HK-2 (cell line): ENCODE measurements around the gene KIR2DL1.
A peak's percentile ranks its signal among the peaks of the same experiment; 100 is the strongest.
"Not testable (repeated sequence)": the region's sequence is repeated elsewhere in the genome, so short reads cannot be mapped to it uniquely, and the experiment has no call there.

Experiments
- DNase-seq: peaks from one replicate; pipeline ENCODE4 v3.0.0-alpha.2; 2018; ENCODE audit not compliant: unreplicated experiment

KIR2DL1 gene

DNA sequence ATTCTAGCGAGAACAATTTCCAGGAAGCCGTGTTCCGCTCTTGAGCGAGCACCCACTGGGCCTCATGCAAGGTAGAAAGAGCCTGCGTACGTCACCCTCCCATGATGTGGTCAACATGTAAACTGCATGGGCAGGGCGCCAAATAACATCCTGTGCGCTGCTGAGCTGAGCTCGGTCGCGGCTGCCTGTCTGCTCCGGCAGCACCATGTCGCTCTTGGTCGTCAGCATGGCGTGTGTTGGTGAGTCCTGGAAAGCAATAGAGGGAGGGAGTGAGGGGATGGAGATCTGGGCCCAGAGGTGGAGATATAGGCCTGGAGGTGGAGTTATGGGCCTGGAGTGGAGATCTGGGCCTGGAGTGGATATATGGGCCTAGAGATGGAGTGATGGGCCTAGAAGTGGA, at the start of gene KIR2DL1:
TSS of gene KIR2DL1 (plus strand) at position 148 of the 400 bp plus-strand sequence. CDS start at position 206, 58 bp downstream.
- DNase-seq: not testable (repeated sequence)

DNA sequence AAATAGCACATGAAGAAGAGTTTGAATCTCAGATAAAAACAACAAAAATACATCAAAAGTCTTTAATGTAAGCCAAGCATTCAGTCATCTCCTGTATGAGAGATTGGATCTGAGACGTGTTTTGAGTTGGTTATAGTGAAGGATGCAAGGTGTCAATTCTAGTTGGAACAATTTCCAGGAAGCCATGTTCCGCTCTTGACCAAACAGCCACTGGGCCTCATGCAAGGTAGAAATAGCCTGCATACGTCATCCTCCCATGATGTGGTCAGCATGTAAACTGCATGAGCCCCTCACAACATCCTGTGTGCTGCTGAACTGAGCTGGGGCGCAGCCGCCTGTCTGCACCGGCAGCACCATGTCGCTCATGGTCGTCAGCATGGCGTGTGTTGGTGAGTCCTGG, 45.5 kb upstream of the KIR2DL1 start, which contains the start of gene KIR3DL3:
TSS of gene KIR3DL3 (plus strand) at position 301 of the 400 bp plus-strand sequence. CDS start at position 356, 55 bp downstream.
- DNase-seq: no peak

DNA sequence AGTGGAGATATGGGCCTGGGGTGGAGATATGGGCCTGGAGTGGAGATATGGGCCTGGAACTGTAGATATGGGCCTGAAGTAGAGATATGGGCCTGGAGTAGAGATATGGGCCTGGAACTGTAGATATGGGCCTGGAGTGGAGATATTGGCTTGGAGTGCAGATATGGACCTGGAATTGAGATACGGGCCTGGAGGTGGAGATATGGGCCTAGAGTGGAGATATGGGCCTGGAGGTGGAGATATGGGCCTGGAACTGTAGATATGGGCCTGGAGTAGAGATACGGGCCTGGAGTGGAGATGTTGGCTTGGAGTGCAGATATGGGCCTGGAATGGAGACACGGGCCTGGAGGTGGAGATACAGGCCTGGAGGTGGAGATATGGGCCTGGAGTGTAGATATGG, 44.9 kb upstream of the KIR2DL1 start:
- DNase-seq: no peak

DNA sequence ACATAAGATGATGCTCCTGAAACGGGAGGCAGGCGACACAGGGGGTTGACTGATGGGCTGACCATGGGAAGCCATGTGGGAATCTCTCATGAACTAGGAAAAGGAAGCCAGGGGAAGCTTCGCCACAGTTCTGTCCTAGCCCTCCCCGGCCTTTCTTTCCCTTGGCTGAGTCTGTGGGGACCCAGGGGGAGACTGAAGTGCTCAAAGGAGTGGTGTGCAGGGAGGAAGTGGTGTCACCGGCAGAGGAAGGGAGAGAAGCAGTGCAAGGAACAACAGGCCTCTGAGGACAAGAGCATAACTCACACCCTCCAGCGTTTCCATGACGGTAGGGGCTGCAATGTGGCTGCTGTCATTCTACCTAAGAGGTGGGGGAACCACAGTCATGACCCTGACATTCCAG, 44.3 kb upstream of the KIR2DL1 start:
- no peak for DNase-seq

DNA sequence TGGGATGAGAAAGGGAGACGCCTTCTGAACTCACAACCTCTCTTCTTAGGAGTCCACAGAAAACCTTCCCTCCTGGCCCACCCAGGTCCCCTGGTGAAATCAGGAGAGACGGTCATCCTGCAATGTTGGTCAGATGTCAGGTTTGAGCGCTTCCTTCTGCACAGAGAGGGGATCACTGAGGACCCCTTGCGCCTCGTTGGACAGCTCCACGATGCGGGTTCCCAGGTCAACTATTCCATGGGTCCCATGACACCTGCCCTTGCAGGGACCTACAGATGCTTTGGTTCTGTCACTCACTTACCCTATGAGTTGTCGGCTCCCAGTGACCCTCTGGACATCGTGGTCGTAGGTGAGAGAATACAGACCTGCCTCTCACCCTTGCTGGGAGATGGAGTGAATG, 42.0 kb upstream of the KIR2DL1 start:
- no peak for DNase-seq

DNA sequence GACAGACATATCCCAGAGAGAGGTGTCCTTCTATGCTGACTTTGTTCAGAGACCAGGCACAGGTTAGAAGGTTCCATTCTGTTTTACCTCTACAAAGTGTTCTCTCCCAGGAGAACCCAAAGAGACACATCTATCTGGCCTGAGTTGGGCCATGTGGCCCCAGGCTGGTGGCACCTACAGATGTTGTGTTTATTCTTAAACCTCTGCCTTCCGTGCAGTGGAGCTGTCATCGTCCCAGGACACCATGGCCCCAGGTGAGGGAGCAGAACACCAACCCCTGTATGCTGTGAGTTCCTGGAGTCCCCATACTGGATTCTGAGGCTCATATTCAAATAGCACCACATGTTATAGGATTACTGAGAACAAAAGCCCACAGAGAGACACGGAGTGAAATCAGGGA, 41.4 kb upstream of the KIR2DL1 start:
- DNase-seq: no peak

DNA sequence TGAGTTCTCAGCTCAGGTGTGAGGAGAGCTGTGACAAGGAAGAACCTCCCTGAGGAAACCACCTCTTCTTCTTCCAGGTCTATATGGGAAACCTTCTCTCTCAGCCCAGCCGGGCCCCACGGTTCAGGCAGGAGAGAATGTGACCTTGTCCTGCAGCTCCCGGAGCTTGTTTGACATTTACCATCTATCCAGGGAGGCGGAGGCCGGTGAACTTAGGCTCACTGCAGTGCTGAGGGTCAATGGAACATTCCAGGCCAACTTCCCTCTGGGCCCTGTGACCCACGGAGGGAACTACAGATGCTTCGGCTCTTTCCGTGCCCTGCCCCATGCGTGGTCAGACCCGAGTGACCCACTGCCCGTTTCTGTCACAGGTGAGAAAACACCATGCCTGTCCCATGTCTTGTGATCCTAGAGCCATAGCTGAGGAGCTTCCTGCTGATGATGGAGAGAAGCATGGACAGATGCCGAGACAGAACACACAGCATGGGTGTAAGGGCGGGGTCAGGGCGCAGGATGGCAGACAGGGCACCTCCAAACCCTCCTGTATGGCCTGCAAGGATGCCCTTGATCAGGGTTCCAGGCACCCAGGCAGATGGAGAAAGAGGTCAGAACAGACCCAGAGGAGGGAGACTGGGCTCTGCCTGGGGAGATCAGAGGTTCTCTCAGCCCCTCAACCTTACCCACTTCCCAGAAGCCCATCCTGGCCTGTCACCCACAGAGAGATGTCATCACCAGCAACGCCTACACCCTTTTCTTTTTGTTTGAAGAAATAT, 40.0 kb upstream of the KIR2DL1 start:
- no peak for DNase-seq

DNA sequence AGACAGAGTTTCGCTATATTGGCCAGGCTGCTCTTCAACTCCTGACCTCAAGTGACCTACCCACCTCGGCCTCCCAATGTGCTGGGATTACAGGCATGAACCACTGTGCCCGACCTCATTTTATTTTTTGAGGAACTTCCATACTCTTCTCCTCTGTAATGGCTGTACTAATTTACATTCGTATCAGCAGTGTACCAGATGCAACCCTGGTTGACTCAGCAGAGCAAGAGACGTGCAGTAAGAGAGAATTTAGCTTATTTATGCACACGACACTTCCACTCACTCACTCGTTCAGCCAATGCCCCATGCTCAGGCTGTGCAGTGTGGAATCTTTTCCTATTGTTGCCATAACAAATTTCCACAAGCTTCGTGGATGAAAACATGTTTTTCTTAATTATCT, 38.4 kb upstream of the KIR2DL1 start:
- DNase-seq: no peak

DNA sequence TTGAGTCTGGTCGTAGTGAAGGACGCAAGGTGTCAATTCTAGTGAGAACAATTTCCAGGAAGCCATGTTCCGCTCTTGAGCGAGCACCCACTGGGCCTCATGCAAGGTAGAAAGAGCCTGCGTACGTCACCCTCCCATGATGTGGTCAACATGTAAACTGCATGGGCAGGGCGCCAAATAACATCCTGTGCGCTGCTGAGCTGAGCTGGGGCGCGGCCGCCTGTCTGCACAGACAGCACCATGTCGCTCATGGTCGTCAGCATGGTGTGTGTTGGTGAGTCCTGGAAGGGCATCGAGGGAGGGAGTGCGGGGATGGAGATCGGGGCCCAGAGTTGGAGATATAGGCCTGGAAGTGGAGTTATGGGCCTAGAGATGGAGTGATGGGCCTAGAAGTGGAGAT, 31.3 kb upstream of the KIR2DL1 start, which contains the start of gene KIR2DL3:
TSS of gene KIR2DL3 (plus strand) at position 208 of the 400 bp plus-strand sequence. CDS start at position 241, 33 bp downstream.
- not testable (repeated sequence) for DNase-seq

DNA sequence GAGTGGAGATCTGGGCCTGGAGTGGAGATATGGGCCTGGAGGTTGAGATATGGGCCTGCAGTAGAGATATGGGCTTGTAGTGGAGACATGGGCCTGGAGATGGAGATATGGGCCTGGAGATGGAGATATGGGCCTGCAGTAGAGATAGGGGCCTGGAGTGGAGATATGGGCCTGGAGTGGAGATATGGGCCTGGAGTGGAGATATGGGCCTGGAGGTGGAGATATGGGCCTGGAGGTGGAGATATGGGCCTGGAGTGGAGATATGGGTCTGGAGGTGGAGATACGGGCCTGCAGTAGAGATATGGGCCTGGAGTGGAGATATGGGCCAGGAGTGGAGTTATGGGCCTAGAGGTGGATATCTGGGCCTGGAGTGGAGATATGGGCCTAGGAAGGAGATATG, 30.9 kb upstream of the KIR2DL1 start:
- no peak for DNase-seq

DNA sequence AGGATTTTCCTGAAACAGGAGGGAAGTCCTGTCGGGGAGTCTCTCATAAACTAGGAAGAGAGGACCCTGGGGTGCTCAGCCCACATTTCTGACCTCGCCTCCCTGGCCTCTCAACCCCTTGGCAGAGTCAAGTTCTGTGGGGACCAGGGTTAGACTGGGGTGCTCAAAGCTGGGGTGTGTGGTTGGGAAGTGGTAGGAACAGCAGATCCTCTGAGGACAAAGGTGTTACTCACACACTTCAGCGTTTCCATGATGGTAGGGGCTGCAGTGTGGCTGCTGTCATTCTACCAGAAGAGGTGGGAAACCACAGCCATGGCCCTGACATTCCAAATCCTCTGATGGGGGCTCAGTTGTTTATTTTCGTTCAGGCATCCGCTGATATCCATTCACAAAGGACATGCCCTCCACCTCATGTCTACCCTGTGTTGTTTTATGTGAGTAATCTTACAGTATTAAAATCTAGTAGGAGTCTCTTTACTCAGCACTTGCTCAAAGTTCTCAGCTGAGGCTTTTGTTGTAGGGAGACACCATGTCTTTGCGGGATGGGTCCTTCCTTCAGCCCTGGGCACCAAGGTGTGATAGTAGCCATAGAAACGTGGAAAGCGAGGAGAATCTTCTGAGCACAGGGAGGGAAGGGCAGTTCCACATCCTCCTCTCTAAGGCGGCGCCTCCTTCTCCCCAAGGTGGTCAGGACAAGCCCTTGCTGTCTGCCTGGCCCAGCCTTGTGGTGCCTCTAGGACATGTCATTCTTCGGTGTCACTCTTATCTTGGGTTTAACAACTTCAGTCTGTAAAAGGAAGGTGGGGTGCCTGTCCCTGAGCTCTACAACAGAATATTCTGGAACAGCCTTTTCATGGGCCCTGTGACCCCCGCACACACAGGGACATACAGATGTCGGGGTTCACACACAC, 29.8 kb upstream of the KIR2DL1 start:
- DNase-seq: no peak

DNA sequence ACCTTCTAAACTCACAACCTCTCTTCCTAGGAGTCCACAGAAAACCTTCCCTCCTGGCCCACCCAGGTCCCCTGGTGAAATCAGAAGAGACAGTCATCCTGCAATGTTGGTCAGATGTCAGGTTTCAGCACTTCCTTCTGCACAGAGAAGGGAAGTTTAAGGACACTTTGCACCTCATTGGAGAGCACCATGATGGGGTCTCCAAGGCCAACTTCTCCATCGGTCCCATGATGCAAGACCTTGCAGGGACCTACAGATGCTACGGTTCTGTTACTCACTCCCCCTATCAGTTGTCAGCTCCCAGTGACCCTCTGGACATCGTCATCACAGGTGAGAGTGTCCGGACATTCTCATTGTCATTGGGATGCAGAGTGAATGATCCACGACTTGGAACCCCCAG, 27.6 kb upstream of the KIR2DL1 start:
- not testable (repeated sequence) for DNase-seq

DNA sequence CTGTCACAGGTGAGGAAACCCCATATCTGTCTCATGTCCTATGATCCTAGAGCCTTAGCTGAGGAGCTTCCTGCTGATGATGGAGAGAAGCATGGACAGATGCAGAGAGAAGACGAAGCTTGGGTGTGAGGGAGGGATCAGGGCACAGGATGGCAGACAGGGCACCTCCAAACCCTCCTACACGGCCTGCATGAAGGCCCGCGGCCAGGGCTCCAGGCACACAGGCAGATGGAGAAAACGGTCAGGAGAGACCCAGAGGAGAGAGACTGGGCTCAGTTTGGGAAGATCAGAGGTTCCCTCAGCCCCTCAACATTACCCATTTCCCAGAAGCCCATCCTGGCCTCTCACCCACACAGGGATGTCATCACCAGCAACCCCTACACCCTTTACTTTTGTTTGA, 25.5 kb upstream of the KIR2DL1 start:
- DNase-seq: not testable (repeated sequence)

DNA sequence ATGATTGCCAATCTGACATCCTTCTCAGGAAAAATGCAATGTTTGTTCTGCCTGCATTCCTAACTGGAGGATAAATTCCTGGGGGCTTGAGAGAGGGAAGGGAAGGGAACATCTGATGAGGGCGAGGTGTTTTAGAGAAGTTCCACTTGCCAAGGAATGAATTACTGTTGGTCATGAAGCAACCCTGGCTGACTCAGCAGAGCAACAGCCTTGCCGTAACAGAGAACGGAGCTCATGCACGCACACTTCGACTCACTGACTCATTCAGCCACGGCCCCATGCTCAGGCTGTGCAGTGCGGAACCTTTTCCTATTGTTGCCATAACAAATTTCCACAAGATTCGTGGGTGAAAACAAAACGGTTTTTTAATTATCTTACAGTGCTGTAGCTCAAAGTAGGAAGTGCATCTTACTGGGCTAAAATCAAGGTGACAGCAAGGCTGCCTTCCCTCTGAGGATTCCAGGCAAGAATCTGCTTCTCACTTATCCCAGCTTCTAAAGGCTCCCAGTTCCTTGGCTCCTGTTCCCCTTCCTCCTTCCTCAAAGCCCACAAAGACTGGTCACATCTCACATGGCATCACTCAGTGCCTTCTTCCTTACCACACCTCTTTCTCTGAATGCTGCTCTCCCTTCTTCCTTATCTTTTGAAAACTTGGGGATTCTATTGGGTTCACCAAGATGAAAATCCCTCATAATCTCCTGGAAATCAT, 21.8 kb upstream of the KIR2DL1 start:
- peak; percentile 28 for DNase-seq

DNA sequence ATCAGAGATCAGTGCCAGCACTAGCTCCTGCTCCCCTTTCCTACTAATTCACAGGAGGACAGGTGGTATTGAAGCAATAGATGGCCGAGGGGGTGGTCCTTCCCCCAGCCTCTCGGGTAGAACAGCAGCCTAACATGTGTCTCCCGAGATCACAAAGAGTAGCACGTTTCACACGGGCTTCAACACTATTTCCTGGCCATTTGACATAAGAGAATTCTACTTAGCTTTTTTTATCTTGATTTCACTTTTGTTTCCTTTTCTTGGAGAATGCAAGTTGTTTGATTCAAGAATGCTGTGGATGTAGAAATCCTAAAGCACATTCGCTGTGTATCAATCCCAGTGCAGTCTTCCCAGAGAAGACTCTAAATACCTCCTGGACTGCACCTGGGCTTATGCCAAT, 19.3 kb upstream of the KIR2DL1 start:
- not testable (repeated sequence) for DNase-seq

DNA sequence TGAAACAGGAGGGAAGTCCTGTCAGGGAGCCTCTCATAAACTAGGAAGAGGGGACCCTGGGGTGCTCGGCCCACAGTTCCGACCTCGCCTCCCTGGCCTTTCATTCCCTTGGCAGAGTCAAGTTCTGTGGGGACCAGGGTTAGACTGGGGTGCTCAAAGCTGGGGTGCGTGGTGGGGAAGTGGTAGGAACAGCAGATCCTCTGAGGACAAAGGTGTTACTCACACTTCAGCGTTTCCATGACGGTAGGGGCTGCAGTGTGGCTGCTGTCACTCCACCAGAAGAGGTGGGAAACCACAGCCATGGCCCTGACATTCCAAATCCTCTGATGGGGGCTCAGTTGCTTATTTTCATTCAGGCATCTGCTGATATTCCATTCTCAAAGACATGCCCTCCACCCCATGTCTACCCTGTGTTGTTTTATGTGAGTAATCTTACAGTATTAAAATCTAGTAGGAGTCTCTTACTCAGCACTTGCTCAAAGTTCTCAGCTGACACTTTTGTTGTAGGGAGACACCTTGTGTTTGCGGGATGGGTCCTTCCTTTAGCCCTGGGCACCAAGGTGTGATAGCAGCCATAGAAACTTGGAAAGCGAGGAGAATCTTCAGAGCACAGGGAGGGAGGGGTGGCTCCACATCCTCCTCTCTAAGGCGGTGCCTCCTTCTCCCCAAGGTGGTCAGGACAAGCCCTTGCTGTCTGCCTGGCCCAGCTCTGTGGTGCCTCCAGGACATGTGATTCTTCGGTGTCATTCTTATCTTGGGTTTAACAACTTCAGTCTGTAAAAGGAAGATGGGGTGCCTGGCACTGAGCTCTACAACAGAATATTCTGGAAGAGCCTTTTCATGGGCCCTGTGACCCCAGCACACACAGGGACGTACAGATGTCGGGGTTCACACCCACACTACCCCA, 13.1 kb upstream of the KIR2DL1 start:
- DNase-seq: not testable (repeated sequence)

DNA sequence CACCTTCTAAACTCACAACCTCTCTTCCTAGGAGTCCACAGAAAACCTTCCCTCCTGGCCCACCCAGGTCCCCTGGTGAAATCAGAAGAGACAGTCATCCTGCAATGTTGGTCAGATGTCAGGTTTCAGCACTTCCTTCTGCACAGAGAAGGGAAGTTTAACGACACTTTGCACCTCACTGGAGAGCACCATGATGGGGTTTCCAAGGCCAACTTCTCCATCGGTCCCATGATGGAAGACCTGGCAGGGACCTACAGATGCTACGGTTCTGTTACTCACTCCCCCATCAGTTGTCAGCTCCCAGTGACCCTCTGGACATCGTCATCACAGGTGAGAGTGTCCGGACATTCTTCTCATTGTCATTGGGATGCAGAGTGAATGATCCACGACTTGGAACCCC, 11.0 kb upstream of the KIR2DL1 start:
- not testable (repeated sequence) for DNase-seq

DNA sequence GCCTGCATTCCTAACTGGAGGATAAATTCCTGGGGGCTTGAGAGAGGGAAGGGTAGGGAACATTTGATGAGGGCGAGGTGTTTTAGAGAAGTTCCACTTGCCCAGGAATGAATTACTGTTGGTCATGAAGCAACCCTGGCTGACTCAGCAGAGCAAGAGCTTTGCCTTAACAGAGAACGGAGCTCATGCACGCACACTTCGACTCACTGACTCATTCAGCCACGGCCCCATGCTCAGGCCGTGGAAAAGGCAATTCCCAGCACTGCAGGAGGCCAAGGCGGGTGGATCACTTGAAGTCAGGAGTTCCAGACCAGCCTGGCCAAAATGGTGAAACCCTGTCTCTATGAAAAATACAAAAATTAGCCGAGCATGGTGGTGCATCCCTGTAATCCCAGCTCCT, 5.4 kb upstream of the KIR2DL1 start:
- DNase-seq: peak; percentile 47

DNA sequence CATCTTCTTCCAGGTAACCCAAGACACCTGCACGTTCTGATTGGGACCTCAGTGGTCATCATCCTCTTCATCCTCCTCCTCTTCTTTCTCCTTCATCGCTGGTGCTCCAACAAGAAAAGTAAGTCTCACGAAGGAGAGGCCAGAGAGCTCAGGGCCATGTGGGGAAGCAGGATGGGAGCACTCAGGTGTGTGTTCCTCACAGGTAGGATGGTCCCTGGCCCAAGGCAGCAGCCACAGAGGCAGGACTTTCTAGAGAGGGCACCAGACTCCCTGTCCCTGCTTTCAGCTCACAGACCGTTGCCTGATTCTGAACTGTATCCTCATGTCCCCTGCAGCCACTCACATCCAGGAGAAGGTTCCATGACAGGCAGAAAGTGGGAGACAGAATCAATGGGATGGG, 3.1 kb upstream of the KIR2DL1 start:
- DNase-seq: not testable (repeated sequence)

DNA sequence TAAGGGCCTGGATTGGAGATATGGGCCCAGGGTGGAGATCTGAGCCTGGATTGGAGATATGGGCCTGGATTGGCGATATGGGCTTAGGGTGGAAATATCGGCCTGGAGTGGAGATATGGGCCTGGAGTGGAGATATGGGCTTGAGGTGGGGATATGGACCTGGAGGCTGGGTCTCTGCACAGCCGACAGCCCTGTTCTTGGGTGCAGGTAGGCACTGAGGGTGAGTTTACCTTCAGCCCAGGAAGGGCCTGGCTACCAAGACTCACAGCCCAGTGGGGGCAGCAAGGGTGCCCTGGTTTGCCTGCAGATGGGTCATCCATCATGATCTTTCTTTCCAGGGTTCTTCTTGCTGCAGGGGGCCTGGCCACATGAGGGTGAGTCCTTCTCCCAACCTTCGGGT, 918 bp downstream of the KIR2DL1 start:
- not testable (repeated sequence) for DNase-seq
